ENCODE results near the gene LHX3. TPM values are rescaled to one million over a fixed set of nuclear protein-coding genes. Genes with fewer than 3 reads are reported as not detected.

Gene LHX3
- total and polyA plus RNA-seq, 2 donors (not counting 1 experiment from before 2014, with no cell fraction given): 0.07 to 0.30 TPM

GRCh38 chr9:136209786-136210185 lies 4.9 kb upstream of the LHX3 start:
- H3K4me3 Mint-ChIP-seq: no peak overlapping the region
- H3K9me3 ChIP-seq (ENCODE audit: control extremely low read depth in 1 of 3, control insufficient read depth in 2 of 3, insufficient read depth in 1 of 3, low read length in 2 of 3): peaks cover 0 to 8% (median 0%) of the 10 kb centered on the region in 3 donors
- intact Hi-C loops (cut with micrococcal nuclease): no loop called here
- H3K36me3 ChIP-seq (replicated peaks in 1 of 2; ENCODE audit: control extremely low read depth in 1 of 2, control insufficient read depth in 1 of 2, extremely low read depth in 1 of 2, insufficient read depth in 2 of 2, low read length in 1 of 2): peaks cover 2 to 72% of the 10 kb centered on the region in 2 experiments
- ATAC-seq (ENCODE audit: low read depth) (no peak), DNase-seq (no peak)
- no peak overlapping the region for H3K4me2 ChIP-seq (replicated peaks; ENCODE audit: low read depth, low read length, poor library complexity, severe bottlenecking)
- peaks cover 0 to 6% (median 2%) of the 10 kb centered on the region in 4 experiments for H3K27me3 ChIP-seq (replicated peaks in 1 of 4; ENCODE audit: control extremely low read depth in 1 of 4, control insufficient read depth in 3 of 4, insufficient read depth in 4 of 4, low read length in 3 of 4)
- no peak for TF ChIP-seq CTCF (IDR thresholded peaks at IDR 0.05)
- TF ChIP-seq EZH2 (IDR thresholded peaks at IDR 0.05; ENCODE audit: borderline replicate concordance, insufficient read depth, low read depth, low read length, poor library complexity, severe bottlenecking): no peak
- H3K9ac ChIP-seq (ENCODE audit: low read length): no peak overlapping the region
- no peak overlapping the region for H3K4me3 ChIP-seq (ENCODE audit: control extremely low read depth in 1 of 5, extremely low read depth in 1 of 5, insufficient read depth in 1 of 5, low read depth in 2 of 5, low read length in 4 of 5)
- H3K27ac Mint-ChIP-seq: no peak overlapping the region
- H3K27me3 Mint-ChIP-seq: peaks cover 3% of the 10 kb centered on the region
- H3K79me2 ChIP-seq (ENCODE audit: control insufficient read depth, insufficient read depth, low read length): peaks cover 11% of the 10 kb centered on the region
- ChIA-PET POLR2A (no interaction called here), CTCF (interaction anchor here (1.3 kb wide), 1 partner anchor 39 kb away, joined by 4 read pairs; no protein-coding TSS in a partner anchor)
- H4K20me1 ChIP-seq (ENCODE audit: control insufficient read depth, insufficient read depth, low read length, poor library complexity, severe bottlenecking): peaks cover 94% of the 10 kb centered on the region
- peaks cover 23% of the 10 kb centered on the region for H3K4me1 Mint-ChIP-seq
- no peak overlapping the region for H2AFZ ChIP-seq (ENCODE audit: insufficient read depth, low read depth, low read length, poor library complexity, severe bottlenecking)
- WGBS (ENCODE audit: insufficient coverage): 93% methylated on average over 17 of the region's 17 CpGs
- H3K27ac ChIP-seq (ENCODE audit: low read length in 2 of 2): no peak overlapping the region
- peaks cover 0 to 4% of the 10 kb centered on the region in 2 donors for H3K4me1 ChIP-seq (ENCODE audit: control insufficient read depth in 2 of 2, insufficient read depth in 2 of 2, low read length in 2 of 2)
- H3K9me3 Mint-ChIP-seq (ENCODE audit: insufficient read depth): no peaks in the 10 kb centered on the region

- intact Hi-C loops (cut with micrococcal nuclease): no loop called here
- DNase-seq: no peak
- Histone ChIP-seq H3K9ac (ENCODE audit: low read length) (no peak overlapping the region), H3K36me3 (replicated peaks in 1 of 2; ENCODE audit: control extremely low read depth in 1 of 2, control insufficient read depth in 1 of 2, extremely low read depth in 1 of 2, insufficient read depth in 2 of 2, low read length in 1 of 2) (peaks cover 0 to 66% of the 10 kb centered on the region in 2 experiments), H3K27ac (ENCODE audit: low read length in 2 of 2) (no peak overlapping the region), H3K27me3 (replicated peaks in 1 of 4; ENCODE audit: control extremely low read depth in 1 of 4, control insufficient read depth in 3 of 4, insufficient read depth in 4 of 4, low read length in 3 of 4) (peaks cover 0 to 12% (median 4%) of the 10 kb centered on the region in 4 experiments), H4K20me1 (ENCODE audit: control insufficient read depth, insufficient read depth, low read length, poor library complexity, severe bottlenecking) (peaks cover 94% of the 10 kb centered on the region), H3K4me2 (replicated peaks; ENCODE audit: low read depth, low read length, poor library complexity, severe bottlenecking) (no peak overlapping the region), H3K4me3 (ENCODE audit: control extremely low read depth in 1 of 5, extremely low read depth in 1 of 5, insufficient read depth in 1 of 5, low read depth in 2 of 5, low read length in 4 of 5) (no peak overlapping the region), H3K9me3 (ENCODE audit: control extremely low read depth in 1 of 3, control insufficient read depth in 2 of 3, insufficient read depth in 1 of 3, low read length in 2 of 3) (peaks cover 0 to 13% (median 0%) of the 10 kb centered on the region in 3 donors), H3K4me1 (ENCODE audit: control insufficient read depth in 2 of 2, insufficient read depth in 2 of 2, low read length in 2 of 2) (peaks cover 0 to 4% of the 10 kb centered on the region in 2 donors), H2AFZ (ENCODE audit: insufficient read depth, low read depth, low read length, poor library complexity, severe bottlenecking) (no peak overlapping the region), H3K79me2 (ENCODE audit: control insufficient read depth, insufficient read depth, low read length) (peaks cover 5% of the 10 kb centered on the region)
- Mint-ChIP-seq H3K4me1 (peaks cover 23% of the 10 kb centered on the region), H3K4me3 (no peak overlapping the region), H3K27ac (no peak overlapping the region), H3K9me3 (ENCODE audit: insufficient read depth) (no peaks in the 10 kb centered on the region), H3K27me3 (peaks cover 5% of the 10 kb centered on the region)
- 96% methylated on average over 16 of the region's 17 CpGs for whole genome bisulfite sequencing (ENCODE audit: insufficient coverage)
- POLR2A ChIA-PET: no interaction called here
- CTCF ChIA-PET: no interaction called here
- TF ChIP-seq CTCF (IDR thresholded peaks at IDR 0.05): no peak
- no peak for TF ChIP-seq EZH2 (IDR thresholded peaks at IDR 0.05; ENCODE audit: borderline replicate concordance, insufficient read depth, low read depth, low read length, poor library complexity, severe bottlenecking)
- ATAC-seq (ENCODE audit: low read depth): no peak
Observed at GRCh38 chr9:136209232-136209631, 4.3 kb upstream of the LHX3 start.

Measured in B cell (primary cell).